PC-9 (cell line): Measurements from ENCODE around the gene ZSCAN5A.
A peak's percentile ranks its signal among the peaks of the same experiment; 100 is the strongest.

Experiments
- CTCF ChIP-seq: fragments of 200-600 bp; sonication (generic); conservative IDR thresholded peaks from 2 replicates; pipeline ENCODE4 v1.6.1; 2017; ENCODE audit warnings: mixed run types, antibody characterized with exemption, mild to moderate bottlenecking, moderate library complexity
- EZH2 ChIP-seq: fragments of 200-600 bp; sonication (generic); IDR thresholded peaks from 2 replicates; pipeline ENCODE4 v1.8.0; 2017; ENCODE audit warnings: antibody characterized with exemption, low read depth

- TF ChIP-seq CTCF (peak; percentile 65), EZH2 (no peak)
Measured at GRCh38 chr19:56253737-56254136, 60.9 kb downstream of the ZSCAN5A start.
